Body of pancreas (tissue), 4 donors: ENCODE results near the gene UBN1. TPM values are rescaled to one million over a fixed set of nuclear protein-coding genes. Genes with fewer than 3 reads are reported as not detected.

Source experiments
- ATAC-seq: fragments of 150-250 bp; one replicate; pipeline ENCODE4 v1.9.1; 2016
- DNase-seq, 4 donors: peaks; one replicate each; pipeline ENCODE4 v3.0.0-alpha.2; 2019
- H3K27ac ChIP-seq, 4 donors: fragments of 200-600 bp; sonication (generic); 1 replicate in 3 of 4; 2 replicates in 1 of 4; pipeline versions ENCODE4 v1.5.1 to v1.6.1; 2016 to 2019; ENCODE audit warnings: mild to moderate bottlenecking in 1 of 4, mixed read lengths in 1 of 4, moderate library complexity in 1 of 4
- H3K27me3 ChIP-seq, 2 donors: fragments of 200-600 bp; sonication (generic); one replicate each; pipeline ENCODE4 v1.6.0; 2016; ENCODE audit warnings: mild to moderate bottlenecking in 1 of 2
- H3K36me3 ChIP-seq, 2 donors: fragments of 200-600 bp; sonication (generic); replicated peaks in 1 of 2; 2 replicates each; pipeline ENCODE4 v1.5.1; 2016; ENCODE audit warnings: low read depth in 2 of 2; ENCODE audit not compliant: insufficient read depth in 1 of 2
- H3K4me1 ChIP-seq: fragments of 200-600 bp; sonication (generic); one replicate; pipeline ENCODE4 v1.6.0; 2016
- H3K4me3 ChIP-seq, 2 donors: fragments of 200-600 bp; sonication (generic); 1 replicate in 1 of 2; 2 replicates in 1 of 2; pipeline ENCODE4 v1.5.1; 2016 to 2019
- H3K9me3 ChIP-seq, 3 donors: fragments of 200-600 bp; sonication (generic); 1 replicate in 2 of 3; 2 replicates in 1 of 3; pipeline ENCODE4 v1.5.1; 2016
- POLR2A ChIP-seq, 3 donors: fragments of 450-650 bp; IDR thresholded peaks; one replicate each; pipeline ENCODE4 v1.6.1; 2016; ENCODE audit warnings: antibody characterized with exemption in 3 of 3, mild to moderate bottlenecking in 2 of 3
- WGBS, 2 donors: methylation state at CpG; one replicate each; pipeline ENCODE4 v1.1.5; 2017; 5-methylcytosine and 5-hydroxymethylcytosine counted together
- intact Hi-C: fragments of 100-400 bp; cut with DNase I; formaldehyde crosslinking; loops from one replicate; pipeline ENCODE4 v1.15.1; 2023
- total RNA-seq, 2 donors: library from RNA; depleted of rRNA; stranded (reverse); fragments of >200 nt; gene quantifications; one replicate each; pipeline ENCODE4 v1.1.0, GENCODE V29; 2016
- TF ChIP-seq, protein P1 (sequence below), 7 experiments: fragments of 450-650 bp in 4 of 7; fragments of 200-600 bp in 3 of 7; sonication (generic) in 3 of 7; IDR thresholded peaks; one replicate each; pipeline ENCODE4 v1.5.1; 2016 to 2019; ENCODE audit warnings: antibody characterized with exemption in 7 of 7

UBN1 gene
- total RNA-seq, 2 donors from 2014 or later = 20.8 to 41.2 TPM

DNA sequence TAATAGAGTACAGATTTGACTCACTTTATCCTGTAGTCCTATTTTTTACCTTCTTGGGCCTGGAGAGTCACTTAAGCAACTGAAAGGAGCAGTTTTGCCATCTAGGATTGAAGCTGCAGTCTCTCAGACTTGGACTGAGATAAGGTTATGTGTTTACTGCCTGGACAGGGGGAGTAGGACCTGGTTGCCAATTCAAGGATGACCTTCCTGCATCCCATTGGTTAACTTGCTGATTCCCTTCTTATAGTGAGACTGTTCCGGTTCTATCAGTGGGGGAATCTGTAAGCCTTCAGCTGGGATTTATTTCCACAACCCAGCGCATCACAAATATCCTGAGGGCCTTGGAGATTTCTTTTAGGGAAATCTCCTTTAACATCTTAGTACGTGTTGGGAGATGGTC is 2.9 kb downstream of the UBN1 start:
- H3K4me3 ChIP-seq = no peak overlapping the region
- ATAC-seq = no peak
- H3K9me3 ChIP-seq = no peaks in the 10 kb centered on the region
- DNase-seq = no peak
- H3K36me3 ChIP-seq = peaks cover 0 to 4% of the 10 kb centered on the region in 2 donors
- WGBS, 2 donors = 62% methylated on average over 3 of the region's 3 CpGs
- H3K4me1 ChIP-seq = peaks cover 46% of the 10 kb centered on the region
- intact Hi-C loops = loop anchor here (10.0 kb wide), 1 partner anchor 85 kb away; the partner anchor contains the start of gene PPL
- no peaks in the 10 kb centered on the region for H3K27me3 ChIP-seq
- no peak for TF ChIP-seq POLR2A (IDR thresholded peaks at IDR 0.05)
- TF ChIP-seq, protein P1, sequence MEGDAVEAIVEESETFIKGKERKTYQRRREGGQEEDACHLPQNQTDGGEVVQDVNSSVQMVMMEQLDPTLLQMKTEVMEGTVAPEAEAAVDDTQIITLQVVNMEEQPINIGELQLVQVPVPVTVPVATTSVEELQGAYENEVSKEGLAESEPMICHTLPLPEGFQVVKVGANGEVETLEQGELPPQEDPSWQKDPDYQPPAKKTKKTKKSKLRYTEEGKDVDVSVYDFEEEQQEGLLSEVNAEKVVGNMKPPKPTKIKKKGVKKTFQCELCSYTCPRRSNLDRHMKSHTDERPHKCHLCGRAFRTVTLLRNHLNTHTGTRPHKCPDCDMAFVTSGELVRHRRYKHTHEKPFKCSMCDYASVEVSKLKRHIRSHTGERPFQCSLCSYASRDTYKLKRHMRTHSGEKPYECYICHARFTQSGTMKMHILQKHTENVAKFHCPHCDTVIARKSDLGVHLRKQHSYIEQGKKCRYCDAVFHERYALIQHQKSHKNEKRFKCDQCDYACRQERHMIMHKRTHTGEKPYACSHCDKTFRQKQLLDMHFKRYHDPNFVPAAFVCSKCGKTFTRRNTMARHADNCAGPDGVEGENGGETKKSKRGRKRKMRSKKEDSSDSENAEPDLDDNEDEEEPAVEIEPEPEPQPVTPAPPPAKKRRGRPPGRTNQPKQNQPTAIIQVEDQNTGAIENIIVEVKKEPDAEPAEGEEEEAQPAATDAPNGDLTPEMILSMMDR (IDR thresholded peaks at IDR 0.05) = no peak
- no peak overlapping the region for H3K27ac ChIP-seq

GRCh38 chr16:4852221-4852872 is 5.1 kb downstream of the UBN1 start:
- intact Hi-C loops = loop anchor here (10.0 kb wide), 1 partner anchor 82 kb away; the partner anchor contains the start of gene PPL
- no peak for DNase-seq
- no peak for TF ChIP-seq POLR2A (IDR thresholded peaks at IDR 0.05)
- TF ChIP-seq, protein P1 (IDR thresholded peaks at IDR 0.05) = no peak
- peaks cover 34% of the 10 kb centered on the region for H3K4me1 ChIP-seq
- ATAC-seq = no peak
- 42 to 51% methylated on average over 1 of the region's 1 CpG for WGBS, 2 donors
- peaks cover 0 to 10% of the 10 kb centered on the region in 2 donors for H3K36me3 ChIP-seq
- no peaks in the 10 kb centered on the region for H3K9me3 ChIP-seq
- H3K27me3 ChIP-seq = no peaks in the 10 kb centered on the region
- H3K4me3 ChIP-seq = no peak overlapping the region
- H3K27ac ChIP-seq = no peak overlapping the region

DNA sequence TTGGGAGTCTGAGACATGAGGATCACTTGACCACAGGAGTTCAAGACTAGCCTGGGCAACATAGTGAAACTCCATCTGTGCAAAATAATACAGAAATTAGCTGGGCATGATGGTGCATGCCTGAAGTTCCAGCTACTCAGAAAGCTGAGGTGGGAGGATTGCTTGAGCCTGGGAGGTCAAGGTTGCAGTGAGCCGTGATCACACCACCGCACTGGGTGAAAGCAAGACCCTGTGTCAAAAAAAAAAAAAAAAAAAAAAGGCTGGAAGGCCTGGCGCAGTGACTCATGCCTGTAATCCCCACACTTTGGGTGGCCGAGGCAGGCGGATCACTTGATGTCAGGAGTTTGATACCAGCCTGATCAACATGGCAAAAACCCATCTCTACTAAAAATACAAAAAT is 8.1 kb downstream of the UBN1 start:
- H3K4me1 ChIP-seq = peaks cover 17% of the 10 kb centered on the region
- TF ChIP-seq, protein P1 (IDR thresholded peaks at IDR 0.05) = no peak
- TF ChIP-seq POLR2A (IDR thresholded peaks at IDR 0.05) = no peak
- 94 to 96% methylated on average over 5 of the region's 5 CpGs for WGBS, 2 donors
- no peaks in the 10 kb centered on the region for H3K9me3 ChIP-seq
- DNase-seq (no peak), ATAC-seq (no peak)
- no peak overlapping the region for H3K4me3 ChIP-seq
- intact Hi-C loops = loop anchor here (10.0 kb wide), 1 partner anchor 79 kb away; the partner anchor contains the start of gene PPL
- peaks cover 5 to 25% of the 10 kb centered on the region in 2 donors for H3K36me3 ChIP-seq
- H3K27me3 ChIP-seq = no peaks in the 10 kb centered on the region
- H3K27ac ChIP-seq = no peak overlapping the region

DNA sequence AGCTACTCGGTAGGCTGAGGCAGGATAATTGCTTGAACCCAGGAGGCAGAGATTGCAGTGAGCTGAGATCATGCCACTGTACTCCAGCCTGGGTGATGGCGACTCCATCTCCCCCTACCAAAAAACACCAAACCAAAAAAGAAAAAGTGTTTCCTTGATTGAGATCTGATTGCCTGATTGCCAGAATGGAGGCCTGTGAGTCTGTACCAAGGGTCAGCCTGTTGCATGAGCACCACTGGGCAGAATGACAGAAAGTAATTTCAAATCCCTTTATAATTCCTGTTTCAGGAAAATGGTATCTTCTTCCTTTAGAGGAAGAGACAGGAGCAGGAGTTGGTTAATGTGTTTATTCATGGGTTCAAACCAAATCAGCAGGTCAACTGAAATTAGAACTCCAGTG is 8.5 kb downstream of the UBN1 start:
- WGBS, 2 donors = 82 to 92% methylated on average over 2 of the region's 2 CpGs
- peaks cover 5 to 29% of the 10 kb centered on the region in 2 donors for H3K36me3 ChIP-seq
- peaks cover 13% of the 10 kb centered on the region for H3K4me1 ChIP-seq
- ATAC-seq = no peak
- no peak for DNase-seq
- H3K27ac ChIP-seq = no peak overlapping the region
- no peak for TF ChIP-seq POLR2A (IDR thresholded peaks at IDR 0.05)
- TF ChIP-seq, protein P1 (IDR thresholded peaks at IDR 0.05) = no peak
- intact Hi-C loops = loop anchor here (10.0 kb wide), 1 partner anchor 79 kb away; the partner anchor contains the start of gene PPL
- H3K4me3 ChIP-seq = no peak overlapping the region
- no peaks in the 10 kb centered on the region for H3K27me3 ChIP-seq
- H3K9me3 ChIP-seq = no peaks in the 10 kb centered on the region
